LNCAP (cell line): ENCODE data around the gene SPDYC.

Experiments
- TF ChIP-seq, protein P1 (sequence below): fragments of 450-650 bp; IDR thresholded peaks from 2 replicates; pipeline ENCODE4 v1.5.1; 2017; ENCODE audit warnings: mild to moderate bottlenecking

SPDYC gene, protein sequence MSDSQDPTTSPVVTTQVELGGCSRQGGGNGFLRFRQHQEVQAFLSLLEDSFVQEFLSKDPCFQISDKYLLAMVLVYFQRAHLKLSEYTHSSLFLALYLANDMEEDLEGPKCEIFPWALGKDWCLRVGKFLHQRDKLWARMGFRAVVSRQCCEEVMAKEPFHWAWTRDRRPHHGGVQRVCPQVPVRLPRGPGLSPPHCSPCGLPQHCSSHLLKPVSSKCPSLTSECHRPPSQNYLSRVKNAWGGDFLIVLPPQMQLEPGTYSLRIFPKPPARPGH

DNA sequence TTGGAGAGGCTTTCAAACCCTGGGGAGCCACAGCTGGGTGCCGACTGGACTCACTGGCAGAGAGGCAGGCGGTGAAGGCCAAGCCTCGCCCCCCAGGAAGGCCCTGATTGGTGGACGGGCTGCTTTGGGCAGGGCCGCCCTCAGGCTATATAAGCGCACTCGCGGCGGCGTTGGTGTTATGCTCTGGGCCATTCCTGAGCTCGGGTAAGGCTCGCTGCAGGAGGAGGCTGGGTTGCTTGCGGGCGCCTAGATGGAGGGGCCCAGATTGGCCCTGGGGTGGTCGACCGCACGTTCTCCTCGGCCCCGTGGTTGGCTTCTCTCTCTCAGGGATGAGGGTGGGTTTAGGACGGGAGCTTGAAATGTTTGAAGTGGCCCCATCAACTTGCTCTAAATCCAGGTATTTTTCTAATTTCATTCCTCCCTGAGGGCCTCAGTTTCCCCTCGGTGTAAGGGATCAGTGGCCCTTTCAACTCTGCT lies at the start of gene SPDYC:
Gene SPDYC, plus strand, starts transcription at position 176 of the 477 bp plus-strand sequence. CDS start 1,125 bp downstream, outside the sequence.
- TF ChIP-seq, protein P1, sequence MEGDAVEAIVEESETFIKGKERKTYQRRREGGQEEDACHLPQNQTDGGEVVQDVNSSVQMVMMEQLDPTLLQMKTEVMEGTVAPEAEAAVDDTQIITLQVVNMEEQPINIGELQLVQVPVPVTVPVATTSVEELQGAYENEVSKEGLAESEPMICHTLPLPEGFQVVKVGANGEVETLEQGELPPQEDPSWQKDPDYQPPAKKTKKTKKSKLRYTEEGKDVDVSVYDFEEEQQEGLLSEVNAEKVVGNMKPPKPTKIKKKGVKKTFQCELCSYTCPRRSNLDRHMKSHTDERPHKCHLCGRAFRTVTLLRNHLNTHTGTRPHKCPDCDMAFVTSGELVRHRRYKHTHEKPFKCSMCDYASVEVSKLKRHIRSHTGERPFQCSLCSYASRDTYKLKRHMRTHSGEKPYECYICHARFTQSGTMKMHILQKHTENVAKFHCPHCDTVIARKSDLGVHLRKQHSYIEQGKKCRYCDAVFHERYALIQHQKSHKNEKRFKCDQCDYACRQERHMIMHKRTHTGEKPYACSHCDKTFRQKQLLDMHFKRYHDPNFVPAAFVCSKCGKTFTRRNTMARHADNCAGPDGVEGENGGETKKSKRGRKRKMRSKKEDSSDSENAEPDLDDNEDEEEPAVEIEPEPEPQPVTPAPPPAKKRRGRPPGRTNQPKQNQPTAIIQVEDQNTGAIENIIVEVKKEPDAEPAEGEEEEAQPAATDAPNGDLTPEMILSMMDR = no peak

DNA sequence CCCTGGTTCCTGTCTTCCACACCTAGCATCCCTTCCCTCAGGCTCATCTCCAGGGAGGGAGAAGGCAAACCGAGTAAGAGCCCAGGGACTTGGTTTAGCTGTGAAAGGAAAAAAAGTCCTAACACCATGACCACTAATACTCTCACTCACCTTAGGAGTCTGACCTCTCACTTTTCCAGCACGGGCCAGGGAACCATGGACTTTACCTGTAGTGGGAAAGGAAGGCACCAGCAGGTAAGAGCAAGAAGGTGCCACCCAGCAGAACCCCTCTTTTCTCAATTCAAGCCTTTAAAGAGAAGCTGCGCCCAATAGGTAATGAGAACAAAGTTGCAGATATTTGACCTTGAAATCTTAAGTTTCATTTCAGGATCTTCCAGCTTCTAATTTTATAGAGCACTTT lies 49.2 kb upstream of the SPDYC start:
- TF ChIP-seq, protein P1 = no peak

DNA sequence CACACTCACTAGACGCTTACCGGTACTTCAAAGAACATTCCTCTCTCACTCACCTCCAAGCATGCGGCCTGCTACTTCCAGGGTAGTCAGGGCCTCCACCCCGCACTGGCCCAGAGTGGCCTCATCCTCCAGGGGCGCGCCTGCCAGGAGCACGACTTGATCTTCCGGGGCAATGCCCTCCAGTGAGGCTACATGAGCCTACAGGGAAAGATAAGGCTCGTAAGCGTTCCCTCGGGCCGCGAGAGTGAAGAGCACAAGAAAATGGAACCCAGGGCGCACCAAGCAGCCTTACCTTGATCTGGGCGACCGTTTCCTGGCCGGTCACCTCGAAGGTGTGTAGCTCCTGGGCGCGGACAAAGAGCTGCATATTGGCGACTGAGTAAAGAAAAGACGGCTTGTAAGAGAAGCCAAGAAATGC lies 48.6 kb upstream of the SPDYC start:
- TF ChIP-seq, protein P1 = no peak

DNA sequence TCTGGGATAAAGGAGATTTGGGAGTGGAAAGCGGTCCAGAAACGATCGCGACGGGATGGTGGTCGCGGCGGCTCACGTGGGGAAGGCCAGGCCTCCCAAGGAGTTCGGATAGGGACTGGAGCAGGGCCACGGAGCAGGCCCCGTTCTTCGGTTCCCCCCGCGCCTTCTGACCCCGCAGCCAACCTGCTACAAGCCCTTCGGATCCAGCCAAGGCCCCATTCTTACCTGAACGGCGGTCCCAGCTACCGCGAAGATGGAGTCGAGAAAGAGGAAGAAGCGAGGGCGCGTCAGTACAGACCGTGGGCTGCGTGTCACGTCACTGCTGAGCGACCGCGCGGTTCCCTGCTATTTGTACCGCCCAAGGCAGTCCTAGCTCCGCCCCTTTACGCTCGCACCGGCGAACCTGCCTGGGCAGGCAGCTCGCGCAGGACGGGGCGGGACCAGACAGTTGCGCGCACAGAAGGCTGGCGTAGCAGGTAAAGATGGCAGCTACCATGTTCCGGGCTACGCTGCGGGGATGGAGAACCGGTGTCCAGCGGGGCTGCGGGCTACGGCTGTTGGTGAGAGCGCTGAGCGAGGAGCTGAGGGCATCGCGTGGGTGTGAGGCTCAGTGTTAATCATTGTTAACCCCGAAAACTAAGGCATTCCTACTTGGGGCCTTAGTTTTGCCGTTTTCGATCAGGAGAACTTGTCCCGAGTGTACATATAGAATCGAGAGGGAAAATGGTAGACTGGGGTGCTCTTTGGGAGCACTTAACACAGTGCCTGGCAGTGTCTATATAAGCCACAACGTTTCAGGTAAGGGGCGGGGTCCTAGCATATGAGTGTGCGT lies 48.0 kb upstream of the SPDYC start, which contains the start of the genes FAU and MRPL49:
Gene FAU, minus strand, starts transcription at position 270 of the 832 bp plus-strand sequence. CDS start 321 bp downstream, outside the sequence.
Gene MRPL49, plus strand, starts transcription at position 457 of the 832 bp plus-strand sequence. Its CDS starts 26 bp downstream, at position 483.
- TF ChIP-seq, protein P1 = no peak

DNA sequence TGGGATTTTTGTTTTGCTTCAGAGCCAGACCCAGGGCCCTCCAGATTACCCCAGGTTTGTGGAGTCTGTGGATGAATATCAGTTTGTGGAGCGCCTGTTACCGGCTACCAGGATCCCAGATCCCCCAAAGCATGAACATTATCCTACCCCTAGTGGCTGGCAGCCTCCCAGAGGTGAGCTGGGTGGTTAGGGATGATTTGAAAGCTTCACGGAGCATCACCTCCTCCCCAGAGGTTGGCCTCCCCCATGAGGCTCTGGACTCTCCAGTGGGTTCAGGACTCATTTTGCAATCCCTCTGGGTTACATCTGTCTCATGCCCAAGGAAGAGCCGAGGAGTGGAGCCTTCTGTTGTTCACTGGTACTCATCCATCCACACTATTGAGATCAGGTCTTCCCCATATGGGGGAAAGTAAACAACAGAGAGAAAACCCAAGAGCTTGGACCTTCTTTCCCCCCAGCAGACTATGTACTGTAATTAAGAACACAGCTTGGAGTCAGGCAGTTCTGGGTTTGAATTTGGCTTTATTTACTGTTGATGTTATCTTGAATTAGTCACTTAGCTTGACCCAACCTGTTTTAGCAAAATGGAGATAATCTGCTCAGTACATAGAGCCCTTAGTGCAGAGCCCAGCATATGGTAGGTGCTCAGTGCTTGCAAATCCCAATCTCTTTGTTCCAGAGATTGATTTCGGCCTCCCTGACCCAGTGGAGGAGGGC lies 45.4 kb upstream of the SPDYC start:
- TF ChIP-seq, protein P1 = no peak

DNA sequence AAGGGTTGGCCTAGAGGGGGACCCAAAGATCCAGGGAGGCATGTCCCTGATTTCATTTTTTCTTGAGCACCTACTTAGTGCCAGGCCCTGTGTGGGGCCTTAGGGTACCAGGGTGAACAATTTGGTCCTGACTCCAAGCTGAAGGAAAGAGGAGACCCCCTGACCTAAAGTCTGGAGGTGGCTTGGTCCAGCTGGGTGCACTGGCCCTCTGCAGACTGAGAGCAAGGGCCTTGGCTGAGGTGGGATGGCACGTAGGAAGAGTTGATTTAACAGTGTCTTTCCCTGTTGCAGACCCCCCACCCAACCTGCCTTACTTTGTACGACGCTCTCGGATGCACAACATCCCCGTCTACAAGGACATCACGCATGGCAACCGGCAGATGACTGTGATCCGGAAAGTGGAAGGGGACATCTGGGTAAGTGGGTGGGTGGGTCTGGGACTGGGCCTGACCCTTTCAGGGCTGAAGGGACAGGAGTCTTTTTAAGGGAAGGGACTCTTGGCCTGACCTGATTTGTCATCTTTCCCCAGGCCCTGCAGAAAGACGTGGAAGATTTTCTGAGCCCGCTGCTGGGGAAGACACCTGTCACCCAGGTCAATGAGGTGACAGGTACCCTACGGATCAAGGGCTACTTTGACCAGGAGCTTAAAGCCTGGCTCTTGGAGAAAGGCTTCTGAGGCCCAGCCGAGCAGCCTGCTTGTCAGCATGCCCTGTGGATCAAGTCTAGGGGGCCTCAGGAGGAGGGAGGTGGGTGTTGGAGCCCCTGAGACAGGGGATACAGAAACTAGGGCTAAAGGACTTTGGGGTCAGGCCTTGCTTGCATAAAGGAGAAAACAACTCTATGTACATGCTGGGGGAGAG lies 44.6 kb upstream of the SPDYC start:
- TF ChIP-seq, protein P1 = no peak
